Measurements from ENCODE around the gene WDR45.

DNA sequence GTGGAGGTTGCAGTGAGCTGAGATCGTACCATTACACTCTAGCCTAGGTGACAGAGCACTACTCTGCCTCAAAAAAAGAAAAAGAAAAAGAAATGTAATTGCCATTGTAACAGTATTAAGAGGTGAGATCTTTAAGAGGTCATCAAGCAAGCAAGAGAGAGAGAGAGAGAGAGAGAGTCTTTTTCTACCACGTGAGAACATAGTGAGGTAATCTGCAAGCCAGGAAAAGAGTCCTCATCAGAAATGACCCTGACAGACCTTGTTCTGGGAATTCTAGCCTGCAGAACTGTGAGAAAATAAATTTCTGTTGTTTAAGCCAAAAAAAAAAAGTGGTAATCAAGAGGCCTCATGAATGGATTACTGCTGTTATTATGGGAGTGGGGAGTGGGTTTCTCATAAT is 29.0 kb upstream of the WDR45 start:
- TF ChIP-seq POLR2A (IDR thresholded peaks at IDR 0.05) (no peak), EP300 (IDR thresholded peaks at IDR 0.05) (no peak), POLR2AphosphoS5 (IDR thresholded peaks at IDR 0.05) (no peak)
- TF ChIP-seq, protein P1, sequence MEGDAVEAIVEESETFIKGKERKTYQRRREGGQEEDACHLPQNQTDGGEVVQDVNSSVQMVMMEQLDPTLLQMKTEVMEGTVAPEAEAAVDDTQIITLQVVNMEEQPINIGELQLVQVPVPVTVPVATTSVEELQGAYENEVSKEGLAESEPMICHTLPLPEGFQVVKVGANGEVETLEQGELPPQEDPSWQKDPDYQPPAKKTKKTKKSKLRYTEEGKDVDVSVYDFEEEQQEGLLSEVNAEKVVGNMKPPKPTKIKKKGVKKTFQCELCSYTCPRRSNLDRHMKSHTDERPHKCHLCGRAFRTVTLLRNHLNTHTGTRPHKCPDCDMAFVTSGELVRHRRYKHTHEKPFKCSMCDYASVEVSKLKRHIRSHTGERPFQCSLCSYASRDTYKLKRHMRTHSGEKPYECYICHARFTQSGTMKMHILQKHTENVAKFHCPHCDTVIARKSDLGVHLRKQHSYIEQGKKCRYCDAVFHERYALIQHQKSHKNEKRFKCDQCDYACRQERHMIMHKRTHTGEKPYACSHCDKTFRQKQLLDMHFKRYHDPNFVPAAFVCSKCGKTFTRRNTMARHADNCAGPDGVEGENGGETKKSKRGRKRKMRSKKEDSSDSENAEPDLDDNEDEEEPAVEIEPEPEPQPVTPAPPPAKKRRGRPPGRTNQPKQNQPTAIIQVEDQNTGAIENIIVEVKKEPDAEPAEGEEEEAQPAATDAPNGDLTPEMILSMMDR (IDR thresholded peaks at IDR 0.05): no peak
